NCI-H2227 (cell line): ENCODE results near the gene SARS2.

Source experiments
- DNase-seq: peaks from one replicate; lab custom pipeline; 2025; ENCODE audit not compliant: unreplicated experiment; lab: John Stamatoyannopoulos, UW

SARS2 gene

DNA sequence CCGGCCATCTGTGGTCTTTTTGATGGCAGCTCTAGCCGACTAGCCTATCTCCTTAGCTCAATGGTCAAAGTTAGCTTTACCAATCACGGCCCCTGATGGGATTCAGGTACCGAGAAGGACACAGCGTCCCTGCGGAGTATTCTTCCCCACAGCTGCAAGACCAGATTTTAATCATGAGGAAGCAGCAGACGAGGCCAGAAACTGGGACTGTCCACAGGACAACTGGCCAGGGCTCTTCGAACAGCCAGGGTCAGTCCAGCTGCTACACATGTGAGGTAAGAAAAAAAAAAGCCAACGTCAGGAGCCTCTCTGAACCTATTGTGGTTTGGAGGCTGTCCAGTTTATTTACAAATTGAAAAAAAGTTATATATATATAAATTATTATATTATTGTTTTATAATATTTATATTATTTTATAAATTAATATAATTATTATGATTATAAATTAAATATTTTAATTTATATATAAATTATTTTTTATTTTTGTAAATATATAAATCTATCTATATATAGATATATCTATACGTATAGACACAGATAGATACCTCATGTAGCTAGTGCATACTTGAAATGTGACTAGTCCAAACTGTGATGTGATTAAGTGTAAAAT, 63.3 kb downstream of the SARS2 start:
- no peak for DNase-seq
